ENCODE measurements around the gene LMAN2L.

- no peak for TF ChIP-seq EZH2 (IDR thresholded peaks at IDR 0.05; ENCODE audit: borderline replicate concordance, low read length)
- no peak for TF ChIP-seq CTCF (IDR thresholded peaks at IDR 0.05; ENCODE audit: low read length)
Measured at GRCh38 chr2:96751800-96752199, 11.9 kb upstream of the LMAN2L start.
